Mucosa of descending colon (tissue), 3 donors: ENCODE data around the gene ATP10D. TPM values are rescaled to one million over a fixed set of nuclear protein-coding genes. Genes with fewer than 3 reads are reported as not detected.
"Not testable (repeated sequence)": the region's sequence is repeated elsewhere in the genome, so short reads cannot be mapped to it uniquely, and the experiment has no call there.

Experiments
- ATAC-seq: fragments of 200-7000 bp; cut with Tn5 transposase; one replicate; pipeline ENCODE4 v1.9.1; 2020; ENCODE audit warnings: mild to moderate bottlenecking, moderate library complexity
- DNase-seq, 3 donors: peaks; one replicate each; pipeline ENCODE4 v3.0.0-alpha.2; 2020
- H3K36me3 ChIP-seq: fragments of 200-600 bp; one replicate; pipeline ENCODE4 v1.8.0; 2021; ENCODE audit warnings: low read depth, mild to moderate bottlenecking
- H3K4me1 ChIP-seq: fragments of 200-600 bp; one replicate; pipeline ENCODE4 v1.8.0; 2021; ENCODE audit warnings: low read depth, mild to moderate bottlenecking
- H3K4me3 ChIP-seq: fragments of 200-600 bp; one replicate; pipeline ENCODE4 v1.8.0; 2021; ENCODE audit warnings: mild to moderate bottlenecking
- H3K9me3 ChIP-seq: fragments of 200-600 bp; one replicate; pipeline ENCODE4 v1.8.0; 2021; ENCODE audit warnings: mild to moderate bottlenecking
- intact Hi-C, 2 donors: fragments of 100-400 bp; cut with DNase I in 1 of 2; cut with micrococcal nuclease in 1 of 2; formaldehyde crosslinking; loops; one replicate each; pipeline versions ENCODE4 v1.11.0 to v1.11.1; 2022; cut with DNase I, micrococcal nuclease
- total RNA-seq, 3 donors: library from RNA; stranded (reverse); fragmentation: NEBNext Ultra II Directional in 2 of 3; extraction: Animal tissue kit (Norgen Biotek cat#: 25700) in 2 of 3; gene quantifications; one replicate each; pipeline versions ENCODE4 v1.2.1 to v1.2.4, GENCODE V29; 2021 to 2023
- TF ChIP-seq, protein P1 (sequence below): fragments of 200-600 bp; IDR thresholded peaks from one replicate; pipeline ENCODE4 v1.8.0; 2022; ENCODE audit warnings: antibody characterized with exemption, mild to moderate bottlenecking
- donor health status: DM: no; HTN: no; CAD: no; lungs with moderate emphysema.
- donor health status: DM: no; HTN: no; CAD: no.
- donor health status: DM: no; HTN: yes; CAD: no.

ATP10D gene
- total RNA-seq, 3 donors from 2014 or later = 9.9 to 24.9 (median 11.4) TPM

DNA sequence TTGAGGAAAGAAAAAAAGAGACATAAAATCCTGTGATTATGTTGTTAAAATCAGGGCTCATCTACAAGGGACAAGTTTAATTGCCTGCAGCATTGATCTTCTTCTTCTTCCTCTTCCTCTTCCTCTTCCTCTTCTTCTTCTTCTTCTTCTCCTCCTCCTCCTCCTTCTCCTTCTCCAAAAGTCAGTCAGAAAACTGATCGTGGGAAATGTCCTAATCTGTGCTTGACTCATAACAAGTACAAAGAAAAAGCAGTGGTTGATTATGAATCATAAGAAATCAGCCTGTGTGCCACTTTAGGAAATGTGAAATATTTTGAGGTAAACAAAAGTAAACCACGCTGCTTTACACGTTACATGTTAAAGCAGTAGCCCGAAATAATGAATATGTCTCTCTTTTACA, 2.7 kb upstream of the ATP10D start:
- H3K36me3 ChIP-seq = no peaks in the 10 kb centered on the region
- H3K4me1 ChIP-seq = peaks cover 7% of the 10 kb centered on the region
- TF ChIP-seq, protein P1, sequence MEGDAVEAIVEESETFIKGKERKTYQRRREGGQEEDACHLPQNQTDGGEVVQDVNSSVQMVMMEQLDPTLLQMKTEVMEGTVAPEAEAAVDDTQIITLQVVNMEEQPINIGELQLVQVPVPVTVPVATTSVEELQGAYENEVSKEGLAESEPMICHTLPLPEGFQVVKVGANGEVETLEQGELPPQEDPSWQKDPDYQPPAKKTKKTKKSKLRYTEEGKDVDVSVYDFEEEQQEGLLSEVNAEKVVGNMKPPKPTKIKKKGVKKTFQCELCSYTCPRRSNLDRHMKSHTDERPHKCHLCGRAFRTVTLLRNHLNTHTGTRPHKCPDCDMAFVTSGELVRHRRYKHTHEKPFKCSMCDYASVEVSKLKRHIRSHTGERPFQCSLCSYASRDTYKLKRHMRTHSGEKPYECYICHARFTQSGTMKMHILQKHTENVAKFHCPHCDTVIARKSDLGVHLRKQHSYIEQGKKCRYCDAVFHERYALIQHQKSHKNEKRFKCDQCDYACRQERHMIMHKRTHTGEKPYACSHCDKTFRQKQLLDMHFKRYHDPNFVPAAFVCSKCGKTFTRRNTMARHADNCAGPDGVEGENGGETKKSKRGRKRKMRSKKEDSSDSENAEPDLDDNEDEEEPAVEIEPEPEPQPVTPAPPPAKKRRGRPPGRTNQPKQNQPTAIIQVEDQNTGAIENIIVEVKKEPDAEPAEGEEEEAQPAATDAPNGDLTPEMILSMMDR = no peak
- intact Hi-C loops = no loop called here
- no peak overlapping the region for H3K4me3 ChIP-seq
- H3K9me3 ChIP-seq = no peaks in the 10 kb centered on the region
- DNase-seq (no peak), ATAC-seq (no peak)

GRCh38 chr4:47483745-47484144, 1.3 kb upstream of the ATP10D start:
- Histone ChIP-seq H3K4me1 (peaks cover 7% of the 10 kb centered on the region), H3K9me3 (no peaks in the 10 kb centered on the region), H3K36me3 (no peaks in the 10 kb centered on the region), H3K4me3 (no peak overlapping the region)
- DNase-seq (no peak), ATAC-seq (no peak)
- intact Hi-C loops = no loop called here
- TF ChIP-seq, protein P1 = no peak

DNA sequence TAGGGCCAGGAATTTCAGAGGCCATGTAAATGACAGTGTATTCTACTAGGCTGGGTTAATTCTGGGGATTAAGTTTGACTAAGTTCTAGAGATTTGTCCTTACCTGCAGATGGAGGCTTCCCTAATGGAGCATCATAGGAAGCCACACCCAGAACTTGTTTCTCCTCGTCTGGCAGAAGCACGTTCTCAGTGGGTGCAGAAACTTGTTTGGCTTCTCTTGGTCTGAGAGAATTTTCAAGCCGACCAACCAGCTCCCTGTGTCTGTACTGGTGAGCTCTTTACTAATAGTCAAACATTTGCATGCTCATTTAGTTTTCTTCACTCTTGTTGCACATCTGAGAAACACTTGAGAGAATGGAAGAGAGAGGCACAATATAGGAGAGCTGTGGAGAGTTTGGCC, 907 bp upstream of the ATP10D start:
- TF ChIP-seq, protein P1 = no peak
- Histone ChIP-seq H3K4me3 (no peak overlapping the region), H3K9me3 (no peaks in the 10 kb centered on the region), H3K36me3 (no peaks in the 10 kb centered on the region), H3K4me1 (peaks cover 7% of the 10 kb centered on the region)
- no peak for ATAC-seq
- intact Hi-C loops = no loop called here
- DNase-seq = no peak

DNA sequence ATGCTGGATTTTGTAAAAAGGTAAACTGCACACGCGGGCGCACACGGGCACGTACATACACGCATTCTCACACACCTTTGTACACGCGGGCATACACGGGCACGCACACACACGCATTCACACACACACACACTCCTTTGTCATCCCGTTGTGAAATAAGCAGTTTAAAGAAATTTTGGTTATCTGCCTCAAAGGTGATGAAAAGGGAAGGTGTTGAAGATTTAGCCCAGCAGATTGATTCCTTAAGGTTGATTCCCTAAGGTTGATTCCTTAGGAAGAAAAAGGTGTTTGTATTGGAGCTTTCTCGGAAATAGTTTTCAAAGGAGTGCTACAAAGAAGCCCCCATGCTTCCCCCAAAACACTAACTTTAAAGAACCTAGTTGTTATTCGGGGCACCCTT, 693 bp downstream of the ATP10D start:
- intact Hi-C loops = no loop called here
- no peaks in the 10 kb centered on the region for H3K9me3 ChIP-seq
- TF ChIP-seq, protein P1 = no peak
- ATAC-seq (peak; percentile 10), DNase-seq (no peak)
- peaks cover 7% of the 10 kb centered on the region for H3K4me1 ChIP-seq
- no peaks in the 10 kb centered on the region for H3K36me3 ChIP-seq
- peak overlapping the region; percentile 38 for H3K4me3 ChIP-seq

DNA sequence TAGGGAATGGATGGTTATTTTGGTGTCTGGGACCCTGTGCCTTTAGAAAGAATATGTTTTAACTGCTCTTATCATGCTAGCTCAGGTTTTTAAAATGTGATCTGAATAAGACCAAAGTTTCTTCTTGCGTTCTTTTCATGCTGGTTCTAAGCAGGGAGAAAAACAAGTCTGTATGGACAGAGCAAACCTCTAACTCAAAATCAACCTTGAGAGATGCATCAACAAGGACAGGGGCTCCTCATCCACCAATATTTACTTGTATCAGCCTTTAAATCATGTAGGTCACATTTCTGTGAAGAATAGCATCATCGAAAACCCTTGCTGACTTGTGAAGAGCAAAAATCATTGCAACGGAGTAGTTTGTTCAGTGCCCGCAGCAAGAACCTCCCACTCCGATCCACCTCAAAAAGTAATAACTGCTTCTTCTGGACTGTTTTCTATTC, 1.2 kb downstream of the ATP10D start:
- no peak for DNase-seq
- no peak for ATAC-seq
- TF ChIP-seq, protein P1 = no peak

GRCh38 chr4:47486727-47487126, 1.7 kb downstream of the ATP10D start:
- H3K4me3 ChIP-seq, H3K9me3 ChIP-seq, H3K36me3 ChIP-seq, DNase-seq, H3K4me1 ChIP-seq, ATAC-seq, intact Hi-C loops: not testable (repeated sequence)

More for the DNA sequence above, 1.2 kb downstream of the ATP10D start:
- Histone ChIP-seq H3K4me1 (peaks cover 7% of the 10 kb centered on the region), H3K4me3 (no peak overlapping the region), H3K36me3 (no peaks in the 10 kb centered on the region), H3K9me3 (no peaks in the 10 kb centered on the region)
- intact Hi-C loops = no loop called here
